ENCODE results near the gene PSMB7.

Gene PSMB7

DNA sequence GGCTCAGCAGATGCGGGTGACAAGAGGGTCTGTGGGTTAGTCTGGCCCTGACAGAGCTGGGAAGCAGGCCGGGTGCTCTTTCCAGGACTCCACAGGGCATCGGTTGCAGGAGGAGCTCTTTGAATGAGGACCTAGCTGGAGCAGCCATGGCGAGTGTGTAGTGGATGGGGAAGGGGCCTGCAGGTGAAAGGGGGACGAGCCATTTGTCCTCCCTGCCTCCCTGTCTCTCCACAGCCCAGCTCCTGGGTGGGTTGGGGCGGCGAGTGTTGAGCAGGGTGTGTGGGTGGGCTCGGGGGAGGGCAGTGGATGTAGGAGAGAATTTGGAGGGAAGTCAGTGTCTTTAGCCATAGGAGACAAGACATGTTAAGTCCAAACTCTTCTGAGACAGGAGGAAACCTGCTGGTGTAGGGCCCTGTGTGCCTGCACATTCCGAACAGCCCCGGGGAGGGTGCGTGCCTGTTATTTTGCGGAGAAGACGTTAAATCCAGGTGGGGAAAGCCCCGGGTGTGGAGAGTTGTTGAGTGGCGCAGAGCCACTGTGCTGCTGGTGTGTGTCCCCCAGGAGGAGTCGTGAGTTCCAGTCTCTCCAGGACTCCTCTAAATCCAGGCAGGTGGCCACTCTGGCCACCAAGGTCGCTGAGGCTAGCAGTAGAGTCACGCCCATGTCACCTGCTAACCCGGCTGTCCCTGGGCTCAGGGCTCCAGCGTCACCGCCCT is 73.6 kb downstream of the PSMB7 start:
- Mint-ChIP-seq H3K27ac (no peak overlapping the region), H3K4me1 (ENCODE audit: low read depth) (peaks cover 8% of the 10 kb centered on the region), H3K4me3 (no peak overlapping the region), H3K36me3 (ENCODE audit: low read depth) (peaks cover 100% of the 10 kb centered on the region), H3K9me3 (no peaks in the 10 kb centered on the region), H3K27me3 (no peaks in the 10 kb centered on the region)
- intact Hi-C loops (cut with micrococcal nuclease), result no loop called here

DNA sequence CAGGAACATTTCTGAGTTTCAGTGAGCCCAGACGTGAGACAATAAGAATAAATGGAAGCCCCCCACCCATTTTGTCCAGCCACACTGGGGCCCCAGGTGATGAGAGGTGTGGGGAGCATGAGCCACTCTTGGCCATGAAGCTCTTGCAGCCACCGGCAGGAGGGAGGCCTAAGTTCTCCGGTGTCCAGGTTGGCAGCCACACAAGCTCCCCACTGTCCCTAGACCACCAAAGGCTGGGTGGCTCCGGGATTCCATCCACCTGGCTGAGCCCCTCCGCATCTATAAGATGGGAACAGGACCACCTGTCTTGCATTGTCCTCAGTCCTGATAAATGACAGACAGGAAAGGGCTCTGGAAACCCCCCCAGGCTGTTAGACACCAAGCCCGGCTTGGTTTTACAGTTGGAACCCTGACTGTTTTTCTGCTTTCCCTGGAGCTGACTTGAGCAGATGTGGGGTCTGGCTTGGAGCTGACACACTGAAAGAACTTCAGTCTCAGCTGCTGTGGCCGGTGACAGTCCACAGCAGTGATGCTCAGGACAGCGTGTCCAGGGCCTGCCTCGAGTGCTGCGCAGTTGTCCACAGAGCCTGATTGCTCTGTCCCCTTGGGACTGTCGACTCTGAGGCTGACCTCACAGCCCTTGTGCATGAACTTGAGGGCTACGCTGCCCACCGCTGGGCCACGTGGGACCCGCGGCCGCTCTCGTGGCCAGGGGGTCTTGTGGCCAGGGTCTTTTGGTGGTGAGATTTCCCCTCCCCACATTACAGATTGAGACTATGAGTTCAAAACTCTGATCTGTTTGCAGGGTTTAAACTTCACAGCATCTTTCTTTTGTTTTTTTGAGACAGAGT is 74.8 kb downstream of the PSMB7 start:
- Mint-ChIP-seq H3K27me3 (no peaks in the 10 kb centered on the region), H3K4me1 (ENCODE audit: low read depth) (peaks cover 8% of the 10 kb centered on the region), H3K9me3 (no peaks in the 10 kb centered on the region), H3K27ac (no peak overlapping the region), H3K36me3 (ENCODE audit: low read depth) (peaks cover 100% of the 10 kb centered on the region), H3K4me3 (no peak overlapping the region)
- intact Hi-C loops (cut with micrococcal nuclease), result no loop called here

DNA sequence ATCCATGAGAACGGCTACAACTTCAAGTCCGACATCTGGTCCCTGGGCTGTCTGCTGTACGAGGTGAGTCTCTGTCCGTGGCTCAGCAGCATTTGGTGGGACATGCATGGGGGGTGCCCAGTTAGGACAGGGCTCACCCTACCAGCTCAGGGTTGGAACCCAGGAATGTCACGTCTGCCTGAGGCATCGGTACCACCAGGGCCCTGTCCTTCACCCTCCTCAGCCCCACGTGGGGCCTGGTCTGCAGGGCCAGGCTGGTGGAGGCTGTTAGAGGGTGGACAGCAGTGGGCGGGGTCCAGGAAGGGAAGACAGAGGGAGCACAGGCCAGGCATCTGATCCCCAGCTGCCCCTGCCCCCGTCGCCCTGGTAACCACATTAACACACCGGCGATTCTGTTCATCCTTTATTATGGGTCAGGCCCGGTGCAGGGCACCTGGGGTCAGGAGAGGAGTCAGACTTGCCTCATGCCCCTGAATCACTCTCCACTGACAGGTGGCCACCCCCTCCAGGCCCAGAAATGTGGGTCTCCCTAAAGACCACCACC is 75.6 kb downstream of the PSMB7 start:
- Mint-ChIP-seq H3K36me3 (ENCODE audit: low read depth) (peaks cover 100% of the 10 kb centered on the region), H3K9me3 (no peaks in the 10 kb centered on the region), H3K27me3 (no peaks in the 10 kb centered on the region), H3K27ac (no peak overlapping the region), H3K4me3 (no peak overlapping the region), H3K4me1 (ENCODE audit: low read depth) (peaks cover 8% of the 10 kb centered on the region)
- intact Hi-C loops (cut with micrococcal nuclease), result no loop called here

DNA sequence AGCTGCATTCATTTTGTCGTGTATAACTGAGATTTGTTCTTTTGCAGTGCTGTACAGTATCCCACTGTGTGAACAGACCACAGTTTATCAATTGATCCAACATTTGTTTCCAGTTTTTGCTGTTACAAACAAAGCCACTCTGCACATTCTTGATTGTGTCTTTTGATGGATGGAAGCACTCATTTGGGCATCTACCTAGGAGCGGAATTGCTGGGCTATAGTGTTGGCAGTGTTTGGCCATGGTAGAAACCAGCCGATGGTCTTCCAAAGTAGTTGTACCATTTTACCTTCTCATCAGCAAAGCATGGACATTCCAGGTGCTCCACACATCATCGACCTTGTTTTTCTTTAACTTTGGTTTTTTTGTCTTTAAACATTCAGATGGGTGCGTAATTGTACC is 77.7 kb downstream of the PSMB7 start:
- intact Hi-C loops (cut with micrococcal nuclease), result no loop called here
- no peak overlapping the region for H3K27ac Mint-ChIP-seq
- H3K36me3 Mint-ChIP-seq (ENCODE audit: low read depth), result peaks cover 100% of the 10 kb centered on the region
- peaks cover 8% of the 10 kb centered on the region for H3K4me1 Mint-ChIP-seq (ENCODE audit: low read depth)
- no peaks in the 10 kb centered on the region for H3K27me3 Mint-ChIP-seq
- H3K4me3 Mint-ChIP-seq, result no peak overlapping the region
- no peaks in the 10 kb centered on the region for H3K9me3 Mint-ChIP-seq

DNA sequence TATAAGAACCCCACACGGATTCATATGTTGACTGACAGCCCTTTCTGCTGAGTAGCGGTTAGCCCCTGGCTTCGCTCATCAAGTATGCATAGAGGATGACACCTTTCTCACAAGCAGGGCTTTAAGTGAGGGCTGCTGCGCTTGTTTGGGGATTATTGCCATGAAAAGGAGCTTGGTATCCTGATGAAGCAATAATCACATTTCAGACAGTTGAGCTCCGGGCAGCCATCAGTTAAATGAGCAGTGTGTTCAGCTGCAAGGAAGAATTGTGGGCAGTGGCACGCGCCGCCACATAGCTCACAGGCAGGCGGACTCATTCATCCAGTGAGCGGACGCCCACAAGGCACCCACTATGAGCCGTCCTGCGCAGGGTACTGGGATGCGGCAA is 79.9 kb downstream of the PSMB7 start:
- Mint-ChIP-seq H3K36me3 (ENCODE audit: low read depth) (peaks cover 100% of the 10 kb centered on the region), H3K27me3 (no peaks in the 10 kb centered on the region), H3K9me3 (no peaks in the 10 kb centered on the region), H3K4me1 (ENCODE audit: low read depth) (no peaks in the 10 kb centered on the region), H3K27ac (no peak overlapping the region), H3K4me3 (no peak overlapping the region)
- intact Hi-C loops (cut with micrococcal nuclease), result no loop called here

DNA sequence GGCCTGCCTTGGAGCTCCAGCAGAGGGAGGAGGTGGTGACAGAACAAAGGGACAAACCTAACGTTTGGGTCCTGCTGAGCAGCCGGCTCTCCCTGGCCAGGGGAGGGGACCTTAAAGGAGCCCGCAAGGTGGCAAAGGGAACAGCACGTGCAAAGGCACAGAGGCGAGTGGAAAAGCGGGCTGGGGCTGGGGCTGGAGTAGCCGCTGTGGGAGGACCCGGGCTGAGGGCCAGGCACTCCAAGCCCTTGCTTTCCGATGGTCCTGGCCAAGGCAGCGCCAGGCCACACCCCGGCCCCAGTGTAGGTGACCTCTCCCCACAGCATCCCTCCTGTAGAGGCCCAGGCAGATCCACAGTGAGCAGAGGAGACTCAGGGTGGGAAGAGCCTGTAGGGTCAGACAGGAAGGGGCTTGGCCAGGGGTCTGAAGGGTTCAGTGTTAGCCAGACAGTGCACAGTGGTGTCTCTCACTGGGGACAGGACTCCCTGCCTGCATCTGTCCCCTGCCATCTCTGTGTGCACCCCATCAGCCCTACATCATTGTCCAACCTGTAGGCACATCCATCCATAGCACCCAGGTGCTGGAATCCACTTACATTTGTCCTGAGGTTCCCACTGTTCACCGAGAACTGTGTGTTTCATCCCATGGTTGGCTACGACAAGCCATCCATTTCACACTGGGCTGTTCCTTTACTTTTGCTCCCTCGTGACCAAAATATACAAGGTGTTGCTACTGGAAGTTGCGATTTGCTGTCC is 80.5 kb downstream of the PSMB7 start:
- Mint-ChIP-seq H3K4me1 (ENCODE audit: low read depth) (no peaks in the 10 kb centered on the region), H3K4me3 (no peak overlapping the region), H3K27ac (no peak overlapping the region), H3K9me3 (no peaks in the 10 kb centered on the region), H3K27me3 (no peaks in the 10 kb centered on the region), H3K36me3 (ENCODE audit: low read depth) (peaks cover 100% of the 10 kb centered on the region)
- intact Hi-C loops (cut with micrococcal nuclease), result no loop called here

DNA sequence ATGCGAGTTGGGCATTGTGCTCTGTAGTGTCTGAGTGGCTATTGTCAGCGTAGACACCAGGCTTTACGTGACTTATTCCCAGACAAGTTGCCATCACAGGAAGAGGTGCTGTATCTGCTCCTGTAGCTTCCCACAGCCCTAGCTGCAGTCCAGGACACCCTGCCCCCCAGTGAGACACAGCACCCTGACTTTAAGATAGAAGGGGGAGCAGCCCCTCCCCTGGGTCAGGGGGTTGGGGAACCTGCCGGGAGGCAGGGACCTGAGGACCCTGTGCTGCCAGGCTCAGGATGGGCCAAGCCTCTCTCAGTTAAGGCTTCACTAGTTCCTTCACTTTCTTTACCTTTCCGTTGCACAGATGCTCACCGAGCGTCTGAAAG is 82.1 kb downstream of the PSMB7 start:
- Mint-ChIP-seq H3K27ac (no peak overlapping the region), H3K36me3 (ENCODE audit: low read depth) (peaks cover 100% of the 10 kb centered on the region), H3K9me3 (no peaks in the 10 kb centered on the region), H3K4me3 (no peak overlapping the region), H3K4me1 (ENCODE audit: low read depth) (no peaks in the 10 kb centered on the region), H3K27me3 (no peaks in the 10 kb centered on the region)
- intact Hi-C loops (cut with micrococcal nuclease), result no loop called here

DNA sequence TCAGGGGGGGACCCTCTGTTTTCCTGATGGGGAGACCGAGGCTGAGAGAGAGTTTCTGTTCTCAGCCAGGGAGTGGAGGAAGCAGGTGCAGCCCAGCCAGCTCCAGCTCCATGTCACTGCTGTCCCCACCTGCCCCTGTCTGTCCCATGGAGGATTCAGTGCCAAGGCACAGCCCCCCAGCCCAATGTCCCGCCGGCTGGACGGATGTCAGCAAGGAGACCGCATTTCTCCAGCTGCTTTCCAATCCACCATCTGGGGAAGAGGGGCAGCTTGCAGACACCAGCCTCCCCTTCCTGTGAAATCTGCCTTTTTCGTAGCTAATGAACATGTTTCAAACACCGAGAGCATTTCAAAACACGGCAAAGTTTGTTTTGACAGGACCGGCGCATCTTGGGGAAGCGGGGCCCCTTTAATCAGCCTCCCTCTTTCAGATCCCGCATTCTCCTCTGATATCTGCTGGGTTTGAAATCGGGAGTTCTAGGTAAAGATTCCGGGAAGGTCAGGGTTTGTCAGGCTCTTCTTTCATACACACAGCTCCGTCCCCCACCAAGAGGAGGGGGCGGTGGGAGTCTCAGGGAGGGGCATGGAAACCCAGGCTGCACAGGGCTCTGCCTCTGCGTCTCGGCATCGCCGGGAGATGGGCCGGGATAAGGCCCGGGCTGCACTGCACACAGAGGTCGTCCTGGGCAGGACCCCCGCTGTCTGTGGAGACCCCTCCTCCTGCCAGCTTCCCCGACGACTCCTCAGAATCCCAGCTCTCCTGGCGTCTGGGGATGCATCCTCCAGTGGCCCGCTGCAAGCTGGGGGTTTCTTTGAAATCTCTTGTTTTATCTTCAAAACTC is 82.7 kb downstream of the PSMB7 start:
- Mint-ChIP-seq H3K27me3 (no peaks in the 10 kb centered on the region), H3K4me3 (no peak overlapping the region), H3K4me1 (ENCODE audit: low read depth) (no peaks in the 10 kb centered on the region), H3K9me3 (no peaks in the 10 kb centered on the region), H3K36me3 (ENCODE audit: low read depth) (peaks cover 100% of the 10 kb centered on the region), H3K27ac (no peak overlapping the region)
- intact Hi-C loops (cut with micrococcal nuclease), result no loop called here

DNA sequence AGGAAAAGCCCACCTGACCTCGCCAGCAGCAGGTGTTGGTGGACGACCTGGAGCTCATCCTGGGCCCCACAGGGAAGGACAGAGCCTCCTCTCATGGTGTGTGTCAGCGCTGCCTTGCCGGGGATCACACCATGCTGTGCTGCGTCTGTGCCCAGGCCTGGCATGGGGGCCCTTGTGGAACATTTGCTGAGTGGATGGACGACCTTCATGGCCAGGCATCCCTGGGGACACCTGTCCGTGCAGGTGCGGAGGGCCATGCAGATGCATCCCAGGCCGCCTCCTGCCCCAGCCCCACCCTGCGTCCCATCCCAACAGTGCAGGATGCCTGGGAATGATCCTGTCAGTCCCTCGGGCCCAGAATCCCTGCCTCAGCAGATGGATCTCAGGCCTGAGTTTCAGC is 83.7 kb downstream of the PSMB7 start:
- Mint-ChIP-seq H3K4me1 (ENCODE audit: low read depth) (no peaks in the 10 kb centered on the region), H3K9me3 (no peaks in the 10 kb centered on the region), H3K27me3 (no peaks in the 10 kb centered on the region), H3K4me3 (no peak overlapping the region), H3K27ac (no peak overlapping the region), H3K36me3 (ENCODE audit: low read depth) (peaks cover 100% of the 10 kb centered on the region)
- intact Hi-C loops (cut with micrococcal nuclease), result no loop called here

DNA sequence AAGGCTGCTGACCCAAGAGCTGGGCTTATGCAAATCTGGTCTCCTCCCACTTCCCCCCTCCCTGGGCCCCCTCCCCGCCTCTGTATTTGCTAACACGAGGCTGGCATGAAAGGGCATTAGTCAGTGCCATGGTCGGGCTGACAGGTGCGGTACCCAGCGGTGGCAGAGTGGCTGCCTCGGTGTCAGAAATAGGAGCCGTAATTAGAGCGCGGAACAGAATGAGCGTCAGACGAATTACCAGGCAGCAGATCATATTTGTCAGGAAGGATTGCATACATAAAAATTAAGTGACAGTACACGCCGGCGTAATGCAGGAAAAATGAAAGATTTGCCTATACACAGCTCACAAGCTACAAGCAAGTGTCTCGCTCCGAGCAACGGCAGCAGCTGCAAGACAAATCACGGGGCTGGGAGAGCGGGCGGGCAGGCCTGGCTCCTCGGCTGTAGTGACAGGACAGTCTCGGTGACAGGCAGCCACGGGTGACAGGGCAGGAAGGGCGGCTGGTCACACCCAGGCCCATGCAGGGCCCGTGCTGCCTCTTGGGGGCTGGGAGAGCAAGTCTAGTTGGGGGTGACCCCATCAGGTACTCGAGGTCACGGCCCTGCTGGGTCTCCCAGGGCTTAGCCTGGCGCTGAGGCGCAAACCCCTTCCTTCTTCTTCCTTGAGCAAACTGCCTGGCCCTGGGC is 85.1 kb downstream of the PSMB7 start:
- intact Hi-C loops (cut with micrococcal nuclease), result no loop called here
- no peak overlapping the region for H3K27ac Mint-ChIP-seq
- H3K36me3 Mint-ChIP-seq (ENCODE audit: low read depth), result peaks cover 100% of the 10 kb centered on the region
- no peaks in the 10 kb centered on the region for H3K9me3 Mint-ChIP-seq
- H3K27me3 Mint-ChIP-seq, result no peaks in the 10 kb centered on the region
- H3K4me3 Mint-ChIP-seq, result no peak overlapping the region
- peaks cover 3% of the 10 kb centered on the region for H3K4me1 Mint-ChIP-seq (ENCODE audit: low read depth)

DNA sequence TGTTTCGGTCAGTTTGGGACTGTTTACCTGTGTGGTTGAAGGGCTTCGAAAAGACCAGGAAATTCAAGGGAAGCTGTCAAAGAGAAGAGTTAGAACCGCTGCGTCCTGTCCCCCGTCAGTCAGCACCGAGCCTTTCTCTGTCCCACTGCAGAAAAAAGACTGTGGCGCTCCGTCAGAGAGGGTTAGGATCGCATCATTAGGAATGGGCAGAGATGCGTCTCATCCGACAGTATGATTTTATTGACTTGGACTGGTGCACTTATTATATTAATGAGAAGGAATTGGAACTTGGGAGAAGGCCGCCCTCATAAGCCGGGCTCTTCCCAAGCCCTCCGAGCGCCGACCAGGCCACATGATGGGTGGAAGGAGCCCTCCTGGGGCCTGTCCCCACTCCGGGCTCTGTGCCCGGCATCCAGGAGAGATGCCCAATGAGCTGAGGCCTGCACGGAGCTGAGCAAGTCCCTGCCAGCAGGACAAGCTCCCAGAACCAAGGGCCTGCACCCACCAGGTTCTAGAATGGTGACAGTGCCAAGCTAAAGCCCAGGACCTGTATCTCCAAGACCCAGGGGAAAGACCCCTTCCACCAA is 85.9 kb downstream of the PSMB7 start:
- peaks cover 11% of the 10 kb centered on the region for H3K4me1 Mint-ChIP-seq (ENCODE audit: low read depth)

DNA sequence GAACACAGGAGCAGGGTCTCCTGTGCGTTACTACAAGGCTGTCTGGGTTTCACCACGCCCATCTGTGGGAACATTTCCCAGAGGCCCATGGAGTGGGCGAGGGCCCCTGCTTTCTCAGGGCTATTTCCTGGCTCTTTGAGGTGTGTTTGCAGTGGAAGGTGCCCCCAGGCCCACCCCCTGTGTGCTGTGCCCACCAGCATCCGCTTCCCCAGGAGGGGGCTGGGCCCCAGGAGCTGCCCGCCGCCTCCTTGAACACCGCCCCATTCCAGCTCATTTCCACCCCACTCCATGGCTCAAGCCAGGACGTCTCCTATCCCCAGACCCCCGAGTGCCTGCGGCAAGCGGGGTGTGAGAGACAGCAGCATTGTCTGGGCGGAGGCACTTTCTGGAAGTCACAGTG is 87.0 kb downstream of the PSMB7 start:
- no peaks in the 10 kb centered on the region for H3K9me3 Mint-ChIP-seq
- peaks cover 100% of the 10 kb centered on the region for H3K36me3 Mint-ChIP-seq (ENCODE audit: low read depth)
- H3K27ac Mint-ChIP-seq, result no peak overlapping the region
- intact Hi-C loops (cut with micrococcal nuclease), result no loop called here
- no peaks in the 10 kb centered on the region for H3K27me3 Mint-ChIP-seq
- H3K4me3 Mint-ChIP-seq, result no peak overlapping the region
- peaks cover 20% of the 10 kb centered on the region for H3K4me1 Mint-ChIP-seq (ENCODE audit: low read depth)

More for the DNA sequence above, 85.9 kb downstream of the PSMB7 start:
- Mint-ChIP-seq H3K27me3 (no peaks in the 10 kb centered on the region), H3K27ac (no peak overlapping the region), H3K9me3 (no peaks in the 10 kb centered on the region), H3K36me3 (ENCODE audit: low read depth) (peaks cover 100% of the 10 kb centered on the region), H3K4me3 (no peak overlapping the region)
- intact Hi-C loops (cut with micrococcal nuclease), result no loop called here

DNA sequence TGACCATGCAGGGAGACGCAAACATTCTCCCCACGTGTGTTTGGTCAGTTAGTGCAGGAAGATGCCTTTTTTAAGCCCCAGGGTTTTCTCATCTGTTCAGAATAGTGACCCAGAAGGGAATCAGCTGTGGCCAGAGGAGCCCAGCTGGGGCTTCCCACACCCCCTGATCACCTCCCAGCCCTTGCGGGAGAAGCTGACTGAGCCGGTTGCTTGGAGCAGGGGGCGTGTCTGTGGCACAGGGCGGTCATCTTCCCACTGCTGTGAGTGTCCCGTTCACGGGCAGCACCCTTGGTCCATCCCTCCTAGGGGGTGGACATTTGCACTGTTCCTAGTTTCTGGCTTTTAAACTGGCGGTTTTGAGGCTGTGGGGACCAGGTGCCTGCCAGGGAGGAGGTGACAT is 87.8 kb downstream of the PSMB7 start:
- no peak overlapping the region for H3K27ac Mint-ChIP-seq
- H3K27me3 Mint-ChIP-seq, result no peaks in the 10 kb centered on the region
- H3K9me3 Mint-ChIP-seq, result no peaks in the 10 kb centered on the region
- H3K4me3 Mint-ChIP-seq, result no peak overlapping the region
- intact Hi-C loops (cut with micrococcal nuclease), result no loop called here
- peaks cover 100% of the 10 kb centered on the region for H3K36me3 Mint-ChIP-seq (ENCODE audit: low read depth)
- H3K4me1 Mint-ChIP-seq (ENCODE audit: low read depth), result peaks cover 28% of the 10 kb centered on the region
